Neuronal stem cell (in vitro differentiated cells): ENCODE results near the gene SLC1A5.
"Not testable (repeated sequence)": the region's sequence is repeated elsewhere in the genome, so short reads cannot be mapped to it uniquely, and the experiment has no call there.

Experiments used
- DNase-seq: peaks from one replicate; pipeline ENCODE4 v3.0.0-alpha.2; 2013; ENCODE audit warnings: low spot score
- H2AFZ ChIP-seq: one replicate; pipeline ENCODE4 v1.6.1; 2013; ENCODE audit warnings: mild to moderate bottlenecking, low read length, inconsistent platforms
- H2AK5ac ChIP-seq: 2 replicates; pipeline ENCODE4 v1.6.1; 2013; ENCODE audit warnings: low read depth, mild to moderate bottlenecking, inconsistent platforms, low read length, moderate library complexity, mixed read lengths
- H2BK120ac ChIP-seq: 2 replicates; pipeline ENCODE4 v1.6.1; 2013; ENCODE audit warnings: low read depth, mild to moderate bottlenecking, inconsistent platforms, low read length, moderate library complexity, mixed read lengths
- H2BK12ac ChIP-seq: one replicate; pipeline ENCODE4 v1.6.1; 2013; ENCODE audit warnings: low read length, inconsistent platforms
- H2BK15ac ChIP-seq: 2 replicates; pipeline ENCODE4 v1.6.1; 2013; ENCODE audit warnings: mild to moderate bottlenecking, low read length, inconsistent platforms, mixed read lengths
- H2BK5ac ChIP-seq: one replicate; pipeline ENCODE4 v1.6.1; 2013; ENCODE audit warnings: inconsistent platforms, mild to moderate bottlenecking, low read length, moderate library complexity
- H3K14ac ChIP-seq: one replicate; pipeline ENCODE4 v1.6.1; 2013; ENCODE audit warnings: low read length, inconsistent platforms
- H3K18ac ChIP-seq: 2 replicates; pipeline ENCODE4 v1.6.1; 2013; ENCODE audit warnings: low read length, inconsistent platforms
- H3K23ac ChIP-seq: 2 replicates; pipeline ENCODE4 v1.6.1; 2013; ENCODE audit warnings: low read depth, mild to moderate bottlenecking, mixed read lengths, low read length, inconsistent platforms; ENCODE audit not compliant: poor library complexity
- H3K27ac ChIP-seq: replicated peaks from 3 replicates; pipeline ENCODE4 v1.5.1; 2013; ENCODE audit warnings: low read length, inconsistent platforms
- H3K27me3 ChIP-seq, 3 experiments: 2 replicates each; pipeline ENCODE4 v1.6.1; 2013; ENCODE audit warnings: low read length in 3 of 3, mild to moderate bottlenecking in 2 of 3, inconsistent platforms in 1 of 3, low read depth in 1 of 3, mixed read lengths in 1 of 3, moderate library complexity in 1 of 3; ENCODE audit not compliant: control insufficient read depth in 3 of 3, insufficient read depth in 3 of 3
- H3K36me3 ChIP-seq, 2 donors: replicated peaks in 1 of 2; 2 replicates each; pipeline ENCODE4 v1.6.1; 2013; ENCODE audit warnings: low read length in 2 of 2; ENCODE audit not compliant: control insufficient read depth in 2 of 2, insufficient read depth in 2 of 2
- H3K4ac ChIP-seq: 2 replicates; pipeline ENCODE4 v1.6.1; 2013; ENCODE audit warnings: inconsistent platforms, mild to moderate bottlenecking, low read length, moderate library complexity
- H3K4me1 ChIP-seq, 2 donors: 1 replicate in 1 of 2; 2 replicates in 1 of 2; pipeline ENCODE4 v1.6.1; 2013; ENCODE audit warnings: low read length in 2 of 2, low read depth in 1 of 2; ENCODE audit not compliant: control insufficient read depth in 2 of 2, insufficient read depth in 1 of 2
- H3K4me2 ChIP-seq: one replicate; pipeline ENCODE4 v1.6.1; 2013; ENCODE audit warnings: mild to moderate bottlenecking, low read length, inconsistent platforms; ENCODE audit not compliant: insufficient read depth, poor library complexity, severe bottlenecking
- H3K4me3 ChIP-seq, 2 donors: 2 replicates each; pipeline ENCODE4 v1.5.1; 2013; ENCODE audit warnings: low read length in 2 of 2, mild to moderate bottlenecking in 2 of 2, inconsistent platforms in 1 of 2, moderate library complexity in 1 of 2
- H3K79me1 ChIP-seq: one replicate; pipeline ENCODE4 v1.6.1; 2013; ENCODE audit warnings: low read depth, mild to moderate bottlenecking, inconsistent platforms, low read length, moderate library complexity
- H3K9ac ChIP-seq: one replicate; pipeline ENCODE4 v1.6.1; 2013; ENCODE audit warnings: mild to moderate bottlenecking, low read depth, low read length, inconsistent platforms; ENCODE audit not compliant: poor library complexity
- H3K9me3 ChIP-seq, 2 donors: replicated peaks in 1 of 2; 2 replicates each; pipeline versions ENCODE3 to v1.6.1; 2013; ENCODE audit warnings: low read length in 2 of 2, mild to moderate bottlenecking in 2 of 2, inconsistent platforms in 1 of 2, low read depth in 1 of 2, mixed read lengths in 1 of 2, moderate library complexity in 1 of 2; ENCODE audit not compliant: control insufficient read depth in 2 of 2, insufficient read depth in 1 of 2
- H4K8ac ChIP-seq: one replicate; pipeline ENCODE4 v1.6.1; 2013; ENCODE audit warnings: low read depth, mild to moderate bottlenecking, inconsistent platforms, low read length, moderate library complexity
- H4K91ac ChIP-seq: one replicate; pipeline ENCODE4 v1.6.1; 2013; ENCODE audit warnings: low read length, low read depth, mild to moderate bottlenecking, inconsistent platforms; ENCODE audit not compliant: poor library complexity
- whole genome bisulfite sequencing, 2 donors: extraction: QIAGEN DNeasy Blood & Tissue Kit; methylation state at CpG; one replicate each; pipeline ENCODE4 v1.1.7; 2013; ENCODE audit warnings: missing lambda C conversion rate in 2 of 2, mixed read lengths in 1 of 2; ENCODE audit not compliant: insufficient read length in 2 of 2, insufficient replicate concordance in 1 of 2; ENCODE audit errors: extremely low coverage in 2 of 2; 5-methylcytosine and 5-hydroxymethylcytosine counted together

SLC1A5 gene

GRCh38 chr19:46762245-46762890 lies 26.0 kb downstream of the SLC1A5 start:
- H4K8ac ChIP-seq = no peak overlapping the region

GRCh38 chr19:46761418-46761831 lies 27.0 kb downstream of the SLC1A5 start:
- Histone ChIP-seq H3K79me1 (no peaks in the 10 kb centered on the region), H2AK5ac (no peak overlapping the region), H3K4ac (no peak overlapping the region), H3K9ac (no peak overlapping the region), H3K4me1 (no peaks in the 10 kb centered on the region), H3K23ac (no peak overlapping the region), H3K36me3 (peaks cover 3 to 19% of the 10 kb centered on the region in 2 donors), H4K8ac (no peak overlapping the region), H2BK5ac (no peak overlapping the region), H3K27me3 (no peaks in the 10 kb centered on the region), H4K91ac (no peak overlapping the region), H3K14ac (no peak overlapping the region), H2BK12ac (no peak overlapping the region), H3K27ac (no peak overlapping the region), H3K4me3 (no peak overlapping the region), H2BK15ac (no peak overlapping the region), H3K9me3 (no peaks in the 10 kb centered on the region), H2AFZ (no peak overlapping the region), H2BK120ac (no peak overlapping the region), H3K18ac (no peak overlapping the region), H3K4me2 (no peak overlapping the region)
- WGBS, 2 donors = no CpG with 5 or more reads among the region's 5 CpGs
- no peak for DNase-seq

More at GRCh38 chr19:46762245-46762890, 26.0 kb downstream of the SLC1A5 start:
- no peak overlapping the region for H2BK5ac ChIP-seq
- H3K4ac ChIP-seq = no peak overlapping the region
- H3K4me3 ChIP-seq = no peak overlapping the region
- H3K36me3 ChIP-seq = peaks cover 0 to 12% of the 10 kb centered on the region in 2 donors
- no peaks in the 10 kb centered on the region for H3K4me1 ChIP-seq
- H2BK12ac ChIP-seq = no peak overlapping the region
- no peak overlapping the region for H3K9ac ChIP-seq
- H3K14ac ChIP-seq = no peak overlapping the region
- no peak overlapping the region for H3K23ac ChIP-seq
- WGBS, 2 donors = no CpG with 5 or more reads among the region's 6 CpGs
- no peaks in the 10 kb centered on the region for H3K27me3 ChIP-seq
- H3K18ac ChIP-seq = no peak overlapping the region
- H2AFZ ChIP-seq = no peak overlapping the region
- H3K27ac ChIP-seq = no peak overlapping the region
- DNase-seq = no peak
- H2BK15ac ChIP-seq = no peak overlapping the region
- no peak overlapping the region for H4K91ac ChIP-seq
- H3K4me2 ChIP-seq = no peak overlapping the region
- no peak overlapping the region for H2AK5ac ChIP-seq
- H3K9me3 ChIP-seq = no peaks in the 10 kb centered on the region
- no peak overlapping the region for H2BK120ac ChIP-seq
- no peaks in the 10 kb centered on the region for H3K79me1 ChIP-seq

GRCh38 chr19:46760897-46761296 lies 27.5 kb downstream of the SLC1A5 start:
- no CpG with 5 or more reads among the region's 4 CpGs for WGBS, 2 donors

GRCh38 chr19:46760363-46760762 lies 28.0 kb downstream of the SLC1A5 start:
- no CpG with 5 or more reads among the region's 5 CpGs for WGBS, 2 donors
- Histone ChIP-seq H3K27ac (no peak overlapping the region), H3K9ac (no peak overlapping the region), H3K27me3 (no peaks in the 10 kb centered on the region), H3K4me3 (no peak overlapping the region), H2BK15ac (no peak overlapping the region), H2BK120ac (no peak overlapping the region), H2BK5ac (no peak overlapping the region), H3K4me2 (no peak overlapping the region), H2AFZ (no peak overlapping the region), H3K18ac (no peak overlapping the region), H2AK5ac (no peak overlapping the region), H3K23ac (no peak overlapping the region), H4K8ac (no peak overlapping the region), H3K4me1 (no peaks in the 10 kb centered on the region), H3K36me3 (peaks cover 6 to 25% of the 10 kb centered on the region in 2 donors), H3K14ac (no peak overlapping the region), H4K91ac (no peak overlapping the region), H3K9me3 (no peaks in the 10 kb centered on the region), H3K4ac (no peak overlapping the region), H2BK12ac (no peak overlapping the region), H3K79me1 (no peaks in the 10 kb centered on the region)
- DNase-seq = no peak

More at GRCh38 chr19:46760897-46761296, 27.5 kb downstream of the SLC1A5 start:
- H2BK5ac ChIP-seq, H2AK5ac ChIP-seq, H4K8ac ChIP-seq, H3K27ac ChIP-seq, DNase-seq, H3K14ac ChIP-seq, H3K9me3 ChIP-seq, H3K4me2 ChIP-seq, H3K79me1 ChIP-seq, H4K91ac ChIP-seq, H2BK15ac ChIP-seq, H2BK120ac ChIP-seq, H3K23ac ChIP-seq, H2BK12ac ChIP-seq, H3K4me3 ChIP-seq, H3K9ac ChIP-seq, H3K4me1 ChIP-seq, H3K4ac ChIP-seq, H3K27me3 ChIP-seq, H2AFZ ChIP-seq, H3K18ac ChIP-seq: not testable (repeated sequence)
- H3K36me3 ChIP-seq = peaks cover 6 to 21% of the 10 kb centered on the region in 2 donors
